Adrenal gland (tissue), 5 donors: Measurements from ENCODE around the gene PTPRN2.

ENCODE experiments used
- POLR2A ChIP-seq, 2 donors: fragments of 450-650 bp; IDR thresholded peaks; one replicate each; pipeline ENCODE4 v1.6.1; 2017; ENCODE audit warnings: antibody characterized with exemption in 2 of 2, mild to moderate bottlenecking in 2 of 2, moderate library complexity in 1 of 2
- TF ChIP-seq, protein P1 (sequence below), 6 experiments: fragments of 450-650 bp in 4 of 6; fragments of 200-600 bp in 2 of 6; sonication (generic) in 1 of 6; IDR thresholded peaks; 1 replicate in 5 of 6; 2 replicates in 1 of 6; pipeline versions ENCODE4 v1.5.1 to v1.8.0; 2016 to 2021; ENCODE audit warnings: antibody characterized with exemption in 6 of 6, mild to moderate bottlenecking in 2 of 6, moderate library complexity in 1 of 6
- donor health status: DM: no; HTN: no; CAD: no.

- no peak for TF ChIP-seq POLR2A (IDR thresholded peaks at IDR 0.05)
- TF ChIP-seq, protein P1, sequence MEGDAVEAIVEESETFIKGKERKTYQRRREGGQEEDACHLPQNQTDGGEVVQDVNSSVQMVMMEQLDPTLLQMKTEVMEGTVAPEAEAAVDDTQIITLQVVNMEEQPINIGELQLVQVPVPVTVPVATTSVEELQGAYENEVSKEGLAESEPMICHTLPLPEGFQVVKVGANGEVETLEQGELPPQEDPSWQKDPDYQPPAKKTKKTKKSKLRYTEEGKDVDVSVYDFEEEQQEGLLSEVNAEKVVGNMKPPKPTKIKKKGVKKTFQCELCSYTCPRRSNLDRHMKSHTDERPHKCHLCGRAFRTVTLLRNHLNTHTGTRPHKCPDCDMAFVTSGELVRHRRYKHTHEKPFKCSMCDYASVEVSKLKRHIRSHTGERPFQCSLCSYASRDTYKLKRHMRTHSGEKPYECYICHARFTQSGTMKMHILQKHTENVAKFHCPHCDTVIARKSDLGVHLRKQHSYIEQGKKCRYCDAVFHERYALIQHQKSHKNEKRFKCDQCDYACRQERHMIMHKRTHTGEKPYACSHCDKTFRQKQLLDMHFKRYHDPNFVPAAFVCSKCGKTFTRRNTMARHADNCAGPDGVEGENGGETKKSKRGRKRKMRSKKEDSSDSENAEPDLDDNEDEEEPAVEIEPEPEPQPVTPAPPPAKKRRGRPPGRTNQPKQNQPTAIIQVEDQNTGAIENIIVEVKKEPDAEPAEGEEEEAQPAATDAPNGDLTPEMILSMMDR (IDR thresholded peaks at IDR 0.05), result no peak
Observed at GRCh38 chr7:158194365-158194900, 393.2 kb downstream of the PTPRN2 start.
